Thymus (tissue), 11 donors: Measurements from ENCODE around the gene SEMA3B. TPM values are rescaled to one million over a fixed set of nuclear protein-coding genes. Genes with fewer than 3 reads are reported as not detected.
"Not testable (repeated sequence)": the region's sequence is repeated elsewhere in the genome, so short reads cannot be mapped to it uniquely, and the experiment has no call there.

Experiments used
- DNase-seq, 9 donors: peaks; one replicate each; pipeline ENCODE4 v3.0.0-alpha.2; 2013; ENCODE audit warnings: low spot score in 9 of 9, low read depth in 6 of 9, missing footprints in 1 of 9
- H3K27ac ChIP-seq, 2 donors: one replicate each; pipeline ENCODE4 v1.5.1; 2013; ENCODE audit warnings: control low read depth in 1 of 2, low read depth in 1 of 2, low read length in 1 of 2, mild to moderate bottlenecking in 1 of 2, moderate library complexity in 1 of 2
- H3K27me3 ChIP-seq, 2 donors: one replicate each; pipeline ENCODE4 v1.5.1; 2013; ENCODE audit warnings: low read length in 1 of 2; ENCODE audit not compliant: control insufficient read depth in 2 of 2, insufficient read depth in 1 of 2
- H3K36me3 ChIP-seq, 2 donors: one replicate each; pipeline ENCODE4 v1.5.1; 2013; ENCODE audit warnings: low read length in 1 of 2, mild to moderate bottlenecking in 1 of 2, moderate library complexity in 1 of 2; ENCODE audit not compliant: control insufficient read depth in 2 of 2, insufficient read depth in 2 of 2
- H3K4me1 ChIP-seq, 2 donors: one replicate each; pipeline ENCODE4 v1.5.1; 2013; ENCODE audit warnings: low read length in 2 of 2; ENCODE audit not compliant: control insufficient read depth in 2 of 2, insufficient read depth in 2 of 2
- H3K4me3 ChIP-seq, 2 donors: one replicate each; pipeline ENCODE4 v1.5.1; 2013; ENCODE audit warnings: low read length in 2 of 2, control low read depth in 1 of 2, mild to moderate bottlenecking in 1 of 2
- H3K9me3 ChIP-seq, 2 donors: one replicate each; pipeline ENCODE4 v1.5.1; 2013; ENCODE audit warnings: low read length in 1 of 2, mild to moderate bottlenecking in 1 of 2; ENCODE audit not compliant: control insufficient read depth in 2 of 2, insufficient read depth in 1 of 2
- WGBS: extraction: QIAGEN DNeasy Blood & Tissue Kit; methylation state at CpG from one replicate; pipeline ENCODE4 v1.1.7; 2013; 5-methylcytosine and 5-hydroxymethylcytosine counted together
- polyA plus RNA-seq: library from polyadenylated mRNA; stranded (reverse); fragments of 200-250 nt; gene quantifications from one replicate; pipeline ENCODE4 v1.2.3, GENCODE V29; 2013
- total RNA-seq: library from RNA; stranded (reverse); fragments of 120-200 nt; gene quantifications from one replicate; pipeline ENCODE4 v1.2.4, GENCODE V29; 2013
- donor health status: healthy.

SEMA3B gene
- total and polyA plus RNA-seq, 2 donors: 0.66 to 4.8 TPM

DNA sequence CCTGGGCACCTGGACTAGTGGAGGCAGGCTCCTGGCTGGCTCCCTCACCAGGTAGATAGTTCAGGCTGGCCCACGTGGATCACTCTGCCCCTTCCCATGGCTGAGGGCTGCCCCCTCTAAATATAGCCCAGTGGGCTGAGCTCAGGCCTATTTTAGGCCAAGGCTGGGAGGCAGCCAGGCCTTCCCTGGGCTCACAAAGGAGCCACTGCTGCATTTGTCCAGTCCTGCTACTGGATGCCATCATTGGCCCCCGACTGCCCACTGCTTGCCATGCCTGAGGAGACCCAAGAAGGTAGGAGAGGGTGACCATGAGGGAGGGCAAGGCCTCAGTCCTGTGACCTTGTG, 9.9 kb downstream of the SEMA3B start, which contains the start of gene LSMEM2:
Gene LSMEM2, plus strand, starts transcription at position 208 of the 345 bp plus-strand sequence. Its CDS starts 27 bp downstream, at position 235.
- Histone ChIP-seq H3K27ac (no peak within 1 kb of the TSS), H3K27me3 (peaks cover 39 to 57% of the 10 kb centered on the region in 2 donors), H3K9me3 (peaks cover 0 to 18% of the 10 kb centered on the region in 2 donors), H3K4me3 (no peak within 1 kb of the TSS), H3K4me1 (peaks cover 0 to 12% of the 10 kb centered on the region in 2 donors), H3K36me3 (no peaks in the 10 kb centered on the region)
- 84% methylated on average over 2 of the region's 2 CpGs for WGBS
- no peak for DNase-seq

DNA sequence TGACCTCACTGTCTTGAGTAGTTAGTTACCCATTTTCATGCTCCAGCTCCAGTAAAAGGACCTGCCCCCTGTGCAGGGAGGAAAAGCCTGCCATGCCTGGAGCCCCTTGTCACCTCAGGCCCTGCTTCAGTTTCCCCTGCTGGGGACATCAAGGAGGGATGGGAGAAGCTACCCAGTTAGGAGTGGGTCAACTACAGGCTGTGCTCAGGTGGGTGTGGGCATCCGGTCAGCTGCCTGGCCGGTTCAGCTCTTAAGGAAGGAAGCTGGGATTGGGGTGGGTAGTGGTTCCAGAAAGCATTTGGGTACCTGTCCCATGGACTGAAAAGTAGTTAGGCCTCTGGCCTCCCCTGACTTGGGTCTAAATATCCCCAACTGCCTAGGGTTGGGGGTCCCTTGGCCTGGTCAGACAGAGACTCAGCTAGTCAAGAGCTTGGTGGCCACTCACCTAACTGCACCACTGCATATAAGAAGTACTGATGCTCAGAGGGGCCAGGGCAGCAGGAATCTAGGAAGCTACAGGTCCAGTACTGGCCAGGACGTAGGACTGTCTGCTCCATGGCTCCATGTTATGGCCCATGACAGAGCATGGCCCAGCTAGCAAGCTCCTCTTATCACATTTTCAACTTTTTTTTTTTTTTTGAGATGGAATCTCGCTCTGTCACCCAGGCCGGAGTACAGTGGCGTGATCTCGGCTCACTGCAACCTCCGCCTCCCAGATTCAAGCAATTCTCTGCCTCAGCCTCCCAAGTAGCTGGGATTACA, 10.5 kb downstream of the SEMA3B start:
- Histone ChIP-seq H3K36me3 (no peaks in the 10 kb centered on the region), H3K4me1 (peaks cover 0 to 12% of the 10 kb centered on the region in 2 donors), H3K27me3 (peaks cover 34 to 52% of the 10 kb centered on the region in 2 donors), H3K9me3 (peaks cover 0 to 14% of the 10 kb centered on the region in 2 donors), H3K27ac (no peak overlapping the region), H3K4me3 (no peak overlapping the region)
- WGBS: 95% methylated on average over 8 of the region's 8 CpGs
- no peak for DNase-seq

DNA sequence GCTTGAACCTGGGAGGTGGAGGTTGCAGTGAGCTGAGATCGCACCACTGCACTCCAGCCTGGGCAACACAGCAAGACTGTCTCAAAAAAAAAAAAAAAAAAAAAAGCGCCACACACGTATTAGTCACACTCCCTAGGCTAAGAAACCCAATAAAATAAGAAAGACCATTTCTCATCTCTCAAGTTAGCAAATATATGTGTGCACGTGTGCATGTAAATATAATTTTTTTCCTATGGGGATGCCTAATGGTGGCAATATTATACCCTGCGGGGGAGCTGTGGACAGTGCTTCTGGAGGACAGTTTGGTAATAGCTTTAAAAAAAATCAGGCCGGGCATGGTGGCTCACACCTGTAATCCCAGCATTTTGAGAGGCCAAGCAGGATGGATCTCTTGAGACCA, 15.2 kb downstream of the SEMA3B start:
- H3K4me1 ChIP-seq, DNase-seq: not testable (repeated sequence)
- 97% methylated on average over 6 of the region's 6 CpGs for WGBS

DNA sequence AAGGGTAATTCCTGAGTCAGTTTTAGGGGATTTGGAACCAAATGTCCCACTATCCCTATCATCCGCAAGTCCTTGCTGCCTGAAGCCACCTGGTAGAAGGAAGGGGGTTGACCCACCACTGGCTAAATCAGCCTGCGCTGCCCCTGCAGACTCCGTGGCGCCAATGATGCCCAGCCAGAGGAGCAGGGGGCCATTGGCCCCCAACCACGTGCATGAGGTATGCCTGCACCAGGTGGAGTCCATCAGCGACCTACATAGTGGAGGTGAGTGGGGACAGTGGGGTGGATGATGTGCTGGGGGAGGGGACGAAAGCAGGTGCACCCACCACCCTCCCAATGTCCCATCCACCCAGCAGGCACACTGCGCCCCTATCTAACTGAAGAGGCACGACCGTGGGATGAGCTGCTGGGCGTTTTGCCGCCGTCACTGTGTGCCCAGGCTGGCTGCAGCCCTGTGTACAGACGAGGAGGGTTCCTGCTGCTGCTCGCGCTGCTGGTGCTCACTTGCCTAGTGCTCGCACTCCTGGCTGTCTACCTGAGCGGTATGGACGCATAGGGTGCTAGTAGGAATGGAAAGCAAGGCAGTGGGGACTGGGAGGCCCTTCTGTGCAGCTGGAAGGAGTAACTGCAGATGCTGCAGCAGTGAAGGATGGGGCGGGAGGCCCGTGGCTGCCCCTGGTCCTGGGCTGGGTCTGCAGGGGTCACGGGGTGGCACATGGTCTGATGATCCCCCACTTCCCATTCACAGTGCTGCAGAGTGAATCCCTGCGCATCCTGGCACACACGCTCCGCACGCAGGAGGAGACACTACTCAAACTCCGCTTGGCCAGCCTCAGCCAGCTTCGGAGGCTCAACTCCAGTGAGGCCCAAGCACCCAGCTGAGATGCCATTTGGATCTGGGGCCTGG, 17.6 kb downstream of the SEMA3B start:
- no peak for DNase-seq
- Histone ChIP-seq H3K9me3 (no peaks in the 10 kb centered on the region), H3K27me3 (no peaks in the 10 kb centered on the region), H3K27ac (no peak overlapping the region), H3K4me1 (peaks cover 4 to 7% of the 10 kb centered on the region in 2 donors), H3K4me3 (no peak overlapping the region), H3K36me3 (peaks cover 37 to 42% of the 10 kb centered on the region in 2 donors)
- WGBS: 96% methylated on average over 28 of the region's 28 CpGs

More for the DNA sequence above, 15.2 kb downstream of the SEMA3B start:
- H3K36me3 ChIP-seq: peaks cover 28 to 29% of the 10 kb centered on the region in 2 donors
- H3K27ac ChIP-seq, H3K4me3 ChIP-seq, H3K9me3 ChIP-seq, H3K27me3 ChIP-seq: not testable (repeated sequence)

DNA sequence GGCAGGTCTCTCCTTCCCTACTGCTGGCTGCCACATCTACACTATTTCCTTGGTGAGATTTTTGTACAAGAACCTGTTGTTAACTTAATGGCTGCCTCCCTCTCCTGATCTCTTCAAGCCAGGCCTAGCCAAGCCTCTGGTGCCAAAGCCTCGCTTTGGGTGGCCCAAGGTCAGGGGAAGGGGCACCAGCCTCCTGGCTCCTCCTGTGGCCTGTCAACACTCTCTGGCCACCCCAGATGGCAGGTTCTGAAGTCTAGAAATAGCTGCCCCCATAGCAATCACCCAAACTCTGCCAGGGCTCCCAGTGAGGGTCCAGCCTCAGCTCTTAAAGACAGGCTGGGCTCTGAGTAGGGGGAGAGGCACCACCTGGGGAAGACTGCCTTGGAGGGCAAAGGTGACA, 18.3 kb downstream of the SEMA3B start:
- H3K27me3 ChIP-seq: no peaks in the 10 kb centered on the region

DNA sequence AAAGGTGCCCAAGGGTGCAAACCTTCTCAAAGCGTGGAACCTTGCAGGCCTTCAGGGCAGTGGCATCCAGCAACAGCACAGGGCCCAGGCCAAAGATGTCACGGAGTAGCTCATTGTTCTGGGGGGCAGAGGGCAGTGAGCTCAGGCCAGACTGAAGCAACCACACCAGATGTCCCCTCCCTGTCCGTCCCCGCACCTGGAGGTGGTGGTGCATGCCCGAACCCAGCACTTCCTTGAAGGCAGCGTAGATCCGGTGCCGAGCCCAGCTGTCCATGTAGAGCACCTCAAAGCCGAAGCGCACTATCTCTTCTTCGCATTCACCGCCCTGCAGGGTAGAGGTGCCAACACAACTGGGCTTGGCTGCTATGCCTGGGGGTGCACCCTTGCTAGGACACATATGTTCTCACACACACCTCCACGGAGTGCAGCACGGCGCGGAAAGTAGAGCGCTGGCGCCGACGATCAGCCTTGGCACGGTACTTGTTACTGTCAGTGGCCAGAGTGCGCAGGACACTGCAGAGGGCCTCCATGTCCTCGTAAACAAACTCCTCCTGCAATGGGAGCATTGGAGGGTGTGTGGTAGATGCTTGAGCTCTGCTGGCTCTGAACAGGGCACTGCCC, 19.6 kb downstream of the SEMA3B start:
- DNase-seq: no peak
- 97% methylated on average over 23 of the region's 23 CpGs for WGBS
- no peaks in the 10 kb centered on the region for H3K27me3 ChIP-seq
- H3K9me3 ChIP-seq: no peaks in the 10 kb centered on the region
- H3K4me3 ChIP-seq: no peak overlapping the region
- peaks cover 37 to 42% of the 10 kb centered on the region in 2 donors for H3K36me3 ChIP-seq
- no peak overlapping the region for H3K27ac ChIP-seq
- H3K4me1 ChIP-seq: peaks cover 7 to 19% of the 10 kb centered on the region in 2 donors

More for the DNA sequence above, 18.3 kb downstream of the SEMA3B start:
- H3K9me3 ChIP-seq: no peaks in the 10 kb centered on the region
- peaks cover 7 to 11% of the 10 kb centered on the region in 2 donors for H3K4me1 ChIP-seq
- WGBS: 100% methylated on average over 1 of the region's 1 CpG
- H3K4me3 ChIP-seq: no peak overlapping the region
- H3K27ac ChIP-seq: no peak overlapping the region
- peaks cover 37 to 42% of the 10 kb centered on the region in 2 donors for H3K36me3 ChIP-seq
- DNase-seq: no peak

DNA sequence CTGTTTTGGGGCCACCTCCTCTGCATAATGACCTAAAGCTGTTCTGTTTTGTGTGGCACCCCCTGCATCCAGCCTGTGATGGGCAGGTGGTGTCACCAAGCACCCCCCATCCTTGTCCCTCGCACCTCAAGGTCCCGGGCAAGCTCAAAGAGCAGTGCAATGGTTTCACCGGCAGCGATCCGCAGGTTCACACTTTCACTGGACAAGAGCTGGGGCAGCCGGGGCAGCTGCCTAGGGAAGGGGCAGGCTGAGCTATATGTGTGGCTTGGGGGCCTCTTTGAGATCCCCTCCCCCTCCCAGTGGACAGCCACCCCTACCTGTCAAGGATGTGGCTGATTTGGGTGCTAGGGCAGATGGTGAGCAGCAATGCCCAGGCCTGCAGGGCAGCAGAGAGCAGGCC, 20.2 kb downstream of the SEMA3B start:
- H3K27ac ChIP-seq: no peak overlapping the region

DNA sequence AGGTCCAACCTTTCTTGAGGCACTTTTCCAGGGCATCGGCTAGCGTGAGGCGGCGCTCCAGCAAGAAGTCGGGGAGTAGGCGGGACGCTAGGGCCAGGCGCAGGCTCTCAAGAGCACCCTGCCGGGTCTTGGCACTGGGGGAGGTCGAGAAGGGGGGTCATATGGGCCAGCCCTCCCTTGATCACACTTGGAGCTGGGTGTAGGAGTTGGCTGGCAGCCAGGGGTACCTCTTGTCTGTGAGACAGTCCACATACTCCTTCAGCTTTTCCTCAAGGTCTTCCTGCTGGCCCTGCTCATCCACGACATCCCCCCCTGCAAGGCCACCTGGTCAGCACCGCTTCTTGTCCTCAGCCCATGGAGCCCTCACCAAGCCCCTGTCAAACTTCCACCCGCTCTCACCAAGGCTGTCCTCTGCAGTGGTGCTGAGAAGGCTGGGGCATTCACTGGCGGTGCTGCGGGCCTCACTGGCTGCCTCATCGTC, 21.3 kb downstream of the SEMA3B start:
- H3K27ac ChIP-seq: no peak overlapping the region
- DNase-seq: no peak
- peaks cover 7 to 19% of the 10 kb centered on the region in 2 donors for H3K4me1 ChIP-seq
- no peaks in the 10 kb centered on the region for H3K27me3 ChIP-seq
- no peak overlapping the region for H3K4me3 ChIP-seq
- H3K36me3 ChIP-seq: peaks cover 37 to 42% of the 10 kb centered on the region in 2 donors
- no peaks in the 10 kb centered on the region for H3K9me3 ChIP-seq
- 97% methylated on average over 16 of the region's 16 CpGs for WGBS

More for the DNA sequence above, 20.2 kb downstream of the SEMA3B start:
- Histone ChIP-seq H3K4me1 (peaks cover 7 to 19% of the 10 kb centered on the region in 2 donors), H3K4me3 (no peak overlapping the region), H3K9me3 (no peaks in the 10 kb centered on the region), H3K27me3 (no peaks in the 10 kb centered on the region), H3K36me3 (peaks cover 37 to 42% of the 10 kb centered on the region in 2 donors)
- WGBS: 98% methylated on average over 6 of the region's 6 CpGs
- no peak for DNase-seq
